ENCODE results near the gene REC8. TPM values are rescaled to one million over a fixed set of nuclear protein-coding genes. Genes with fewer than 3 reads are reported as not detected.

The REC8 gene
- total and polyA plus RNA-seq, 2 of the 13 experiments (the other 11 are each of a cell fraction or from before 2014, with no cell fraction given) = 3.4 to 14.7 TPM

GRCh38 chr14:24188251-24189058 is 16.6 kb downstream of the REC8 start, which contains the start of gene IPO4 (continued):
- peak; percentile 99 for TF ChIP-seq CBFB (CRISPR knock-in tag; IDR thresholded peaks at IDR 0.05)
- TF ChIP-seq MYC (CRISPR knock-in tag; IDR thresholded peaks at IDR 0.05; ENCODE audit: borderline replicate concordance) = peak; percentile 100
- TF ChIP-seq FOXJ3 (CRISPR knock-in tag; IDR thresholded peaks at IDR 0.05; ENCODE audit: borderline replicate concordance) = peak; percentile 84
- peak; percentile 83; the same call in 1 of the 2 replicates for TF ChIP-seq ZBTB7A (CRISPR knock-in tag; IDR thresholded peaks at IDR 0.05)
- TF ChIP-seq CREB1 (IDR thresholded peaks at IDR 0.05) = peak; percentile 87
- TF ChIP-seq CREB1 (CRISPR knock-in tag; IDR thresholded peaks at IDR 0.05) = no peak
- TF ChIP-seq TRIM22 (IDR thresholded peaks at IDR 0.05) = no peak
- TF ChIP-seq ZNF552 (CRISPR knock-in tag; IDR thresholded peaks at IDR 0.05; ENCODE audit: borderline replicate concordance) = peak; percentile 85
- TF ChIP-seq RFXANK (CRISPR knock-in tag; IDR thresholded peaks at IDR 0.05) = peak; percentile 93; the same call in 1 of the 2 replicates
- no peak for TF ChIP-seq ATF7 (IDR thresholded peaks at IDR 0.05)
- TF ChIP-seq ATF7 (CRISPR knock-in tag; IDR thresholded peaks at IDR 0.05) = peak; percentile 42
- 0 out of 2 replicates have a peak, but pooled peaks have one; percentile 73 for TF ChIP-seq PAX8 (CRISPR knock-in tag; IDR thresholded peaks at IDR 0.05; ENCODE audit: borderline replicate concordance)
- peak; percentile 82; the same call in 1 of the 2 replicates for TF ChIP-seq ZBTB42 (CRISPR knock-in tag; IDR thresholded peaks at IDR 0.05)
- peak; percentile 82; the same call in 1 of the 2 replicates for TF ChIP-seq ZC3H4 (CRISPR knock-in tag; IDR thresholded peaks at IDR 0.05; ENCODE audit: borderline replicate concordance)
- peak; percentile 93 for TF ChIP-seq ZNF773 (CRISPR knock-in tag; IDR thresholded peaks at IDR 0.05; ENCODE audit: borderline replicate concordance)
- TF ChIP-seq HNRNPK (IDR thresholded peaks at IDR 0.05; ENCODE audit: low read depth, low read length, poor library complexity, severe bottlenecking) = no peak
- TF ChIP-seq ZNF282 (IDR thresholded peaks at IDR 0.05; ENCODE audit: partially characterized antibody) = no peak
- peak; percentile 76; the same call in 1 of the 2 replicates for TF ChIP-seq ZMYM3 (CRISPR knock-in tag; IDR thresholded peaks at IDR 0.05)
- peak; percentile 83 for TF ChIP-seq ZBTB21 (CRISPR knock-in tag; IDR thresholded peaks at IDR 0.05)
- 0 out of 2 replicates have a peak, but pooled peaks have one; percentile 71 for TF ChIP-seq MTF1 (CRISPR knock-in tag; IDR thresholded peaks at IDR 0.05)
- peak; percentile 100 for TF ChIP-seq SMAD3 (CRISPR knock-in tag; IDR thresholded peaks at IDR 0.05)
- TF ChIP-seq SMAD9 (CRISPR knock-in tag; IDR thresholded peaks at IDR 0.05) = peak; percentile 95
- peak; percentile 88; the same call in 1 of the 2 replicates for TF ChIP-seq ZNF713 (CRISPR knock-in tag; IDR thresholded peaks at IDR 0.05)
- TF ChIP-seq ZNF276 (CRISPR knock-in tag; IDR thresholded peaks at IDR 0.05; ENCODE audit: low read depth) = peak; percentile 92
- peak; percentile 98 for TF ChIP-seq KLF9 (CRISPR knock-in tag; IDR thresholded peaks at IDR 0.05; ENCODE audit: low read depth)
- no peak for TF ChIP-seq PHF21A (CRISPR knock-in tag; IDR thresholded peaks at IDR 0.05)
- no peak for TF ChIP-seq ZNF562 (CRISPR knock-in tag; IDR thresholded peaks at IDR 0.05; ENCODE audit: borderline replicate concordance)
- peak; percentile 96 for TF ChIP-seq WIZ (CRISPR knock-in tag; IDR thresholded peaks at IDR 0.05)
- peak; percentile 83; the same call in 1 of the 2 replicates for TF ChIP-seq ZBTB20 (CRISPR knock-in tag; IDR thresholded peaks at IDR 0.05; ENCODE audit: borderline replicate concordance, low read depth)
- no peak for TF ChIP-seq ZSCAN30 (CRISPR knock-in tag; IDR thresholded peaks at IDR 0.05)
- no peak for TF ChIP-seq ZNF17 (CRISPR knock-in tag; IDR thresholded peaks at IDR 0.05)

Measured in HepG2 (cell line).